GM21515 (cell line): Measurements from ENCODE around the gene EVL.
"Not testable (repeated sequence)": the region's sequence is repeated elsewhere in the genome, so short reads cannot be mapped to it uniquely, and the experiment has no call there.

Experiments used
- ATAC-seq: cut with Tn5 transposase; IDR thresholded peaks from one replicate; pipeline ENCODE4 v1.9.1; 2021; ENCODE audit not compliant: unreplicated experiment

Gene EVL

GRCh38 chr14:100157548-100158232 lies 92.5 kb downstream of the EVL start:
- not testable (repeated sequence) for ATAC-seq

- ATAC-seq = no peak
These were observed 93.4 kb downstream of the EVL start for GRCh38 chr14:100158566-100159093.

- no peak for ATAC-seq
These were observed 94.1 kb downstream of the EVL start, which contains the start of gene DEGS2 for GRCh38 chr14:100159094-100159864. Gene DEGS2, minus strand, starts transcription at chr14:100159645. Its CDS starts 58 bp downstream, at chr14:100159587.

- no peak for ATAC-seq
These were observed 94.8 kb downstream of the EVL start for GRCh38 chr14:100159865-100160533.

- ATAC-seq = no peak
These were observed 95.3 kb downstream of the EVL start for GRCh38 chr14:100160534-100160916.

- no peak for ATAC-seq
These were observed 100.2 kb downstream of the EVL start for GRCh38 chr14:100165376-100165775.

GRCh38 chr14:100165831-100166440 lies 100.7 kb downstream of the EVL start:
- no peak for ATAC-seq

GRCh38 chr14:100168506-100168905 lies 103.3 kb downstream of the EVL start:
- no peak for ATAC-seq

- no peak for ATAC-seq
These were observed 105.7 kb downstream of the EVL start for GRCh38 chr14:100170880-100171279.

GRCh38 chr14:100172811-100173210 lies 107.6 kb downstream of the EVL start:
- no peak for ATAC-seq

- ATAC-seq = no peak
These were observed 108.1 kb downstream of the EVL start for GRCh38 chr14:100173353-100173752.

- ATAC-seq = no peak
These were observed 111.6 kb downstream of the EVL start for GRCh38 chr14:100176811-100177327.

- no peak for ATAC-seq
These were observed 113.5 kb downstream of the EVL start for GRCh38 chr14:100178691-100179090.

- not testable (repeated sequence) for ATAC-seq
These were observed 115.4 kb downstream of the EVL start for GRCh38 chr14:100180671-100181070.

GRCh38 chr14:100181876-100182551 lies 116.8 kb downstream of the EVL start:
- ATAC-seq = not testable (repeated sequence)

- ATAC-seq = no peak
These were observed 122.1 kb downstream of the EVL start for GRCh38 chr14:100187247-100187833.

GRCh38 chr14:100188392-100189030 lies 123.3 kb downstream of the EVL start:
- ATAC-seq = no peak

- ATAC-seq = no peak
These were observed 124.9 kb downstream of the EVL start for GRCh38 chr14:100190126-100190525.

- no peak for ATAC-seq
These were observed 126.5 kb downstream of the EVL start for GRCh38 chr14:100191584-100192249.
